ENCODE data around the gene FMNL1.
"Not testable (repeated sequence)": the region's sequence is repeated elsewhere in the genome, so short reads cannot be mapped to it uniquely, and the experiment has no call there.

The FMNL1 gene

GRCh38 chr17:45253237-45253636, 31.6 kb downstream of the FMNL1 start:
- not testable (repeated sequence) for H3K27me3 ChIP-seq (ENCODE audit: low read depth, low read length); H3K4me3 ChIP-seq (ENCODE audit: low read depth in 1 of 2, low read length in 2 of 2); H3K27ac ChIP-seq (ENCODE audit: low read length); H3K36me3 ChIP-seq (ENCODE audit: control insufficient read depth in 1 of 2, insufficient read depth in 2 of 2, low read length in 2 of 2); H3K9me3 ChIP-seq (ENCODE audit: control insufficient read depth in 1 of 2, low read length in 2 of 2); H3K4me1 ChIP-seq (ENCODE audit: control insufficient read depth in 1 of 2, insufficient read depth in 2 of 2, low read length in 2 of 2)

- Histone ChIP-seq H3K4me3 (ENCODE audit: low read depth in 1 of 2, low read length in 2 of 2) (no peak overlapping the region), H3K27me3 (ENCODE audit: low read depth, low read length) (no peaks in the 10 kb centered on the region), H3K36me3 (ENCODE audit: control insufficient read depth in 1 of 2, insufficient read depth in 2 of 2, low read length in 2 of 2) (no peaks in the 10 kb centered on the region), H3K9me3 (ENCODE audit: control insufficient read depth in 1 of 2, low read length in 2 of 2) (no peaks in the 10 kb centered on the region), H3K4me1 (ENCODE audit: control insufficient read depth in 1 of 2, insufficient read depth in 2 of 2, low read length in 2 of 2) (no peaks in the 10 kb centered on the region), H3K27ac (ENCODE audit: low read length) (no peak overlapping the region)
These were observed 32.2 kb downstream of the FMNL1 start for GRCh38 chr17:45253879-45254278.

GRCh38 chr17:45255358-45255757, 33.7 kb downstream of the FMNL1 start:
- Histone ChIP-seq H3K4me1 (ENCODE audit: control insufficient read depth in 1 of 2, insufficient read depth in 2 of 2, low read length in 2 of 2) (no peaks in the 10 kb centered on the region), H3K27ac (ENCODE audit: low read length) (no peak overlapping the region), H3K4me3 (ENCODE audit: low read depth in 1 of 2, low read length in 2 of 2) (no peak overlapping the region), H3K27me3 (ENCODE audit: low read depth, low read length) (no peaks in the 10 kb centered on the region), H3K9me3 (ENCODE audit: control insufficient read depth in 1 of 2, low read length in 2 of 2) (no peaks in the 10 kb centered on the region), H3K36me3 (ENCODE audit: control insufficient read depth in 1 of 2, insufficient read depth in 2 of 2, low read length in 2 of 2) (no peaks in the 10 kb centered on the region)

- Histone ChIP-seq H3K27me3 (ENCODE audit: low read depth, low read length) (no peaks in the 10 kb centered on the region), H3K4me3 (ENCODE audit: low read depth in 1 of 2, low read length in 2 of 2) (no peak overlapping the region), H3K36me3 (ENCODE audit: control insufficient read depth in 1 of 2, insufficient read depth in 2 of 2, low read length in 2 of 2) (no peaks in the 10 kb centered on the region), H3K27ac (ENCODE audit: low read length) (no peak overlapping the region), H3K4me1 (ENCODE audit: control insufficient read depth in 1 of 2, insufficient read depth in 2 of 2, low read length in 2 of 2) (peaks cover 0 to 1% of the 10 kb centered on the region in 2 donors), H3K9me3 (ENCODE audit: control insufficient read depth in 1 of 2, low read length in 2 of 2) (no peaks in the 10 kb centered on the region)
These were observed 34.7 kb downstream of the FMNL1 start for GRCh38 chr17:45256114-45256966.

GRCh38 chr17:45257115-45257514, 35.4 kb downstream of the FMNL1 start:
- Histone ChIP-seq H3K4me3 (ENCODE audit: low read depth in 1 of 2, low read length in 2 of 2) (no peak overlapping the region), H3K9me3 (ENCODE audit: control insufficient read depth in 1 of 2, low read length in 2 of 2) (no peaks in the 10 kb centered on the region), H3K27ac (ENCODE audit: low read length) (no peak overlapping the region), H3K4me1 (ENCODE audit: control insufficient read depth in 1 of 2, insufficient read depth in 2 of 2, low read length in 2 of 2) (peaks cover 0 to 7% of the 10 kb centered on the region in 2 donors), H3K36me3 (ENCODE audit: control insufficient read depth in 1 of 2, insufficient read depth in 2 of 2, low read length in 2 of 2) (no peaks in the 10 kb centered on the region), H3K27me3 (ENCODE audit: low read depth, low read length) (no peaks in the 10 kb centered on the region)

GRCh38 chr17:45258981-45259380, 37.3 kb downstream of the FMNL1 start:
- no peak overlapping the region for H3K4me3 ChIP-seq (ENCODE audit: low read depth in 1 of 2, low read length in 2 of 2)
- H3K9me3 ChIP-seq (ENCODE audit: control insufficient read depth in 1 of 2, low read length in 2 of 2): no peaks in the 10 kb centered on the region
- no peak overlapping the region for H3K27ac ChIP-seq (ENCODE audit: low read length)
- peaks cover 13 to 18% of the 10 kb centered on the region in 2 donors for H3K4me1 ChIP-seq (ENCODE audit: control insufficient read depth in 1 of 2, insufficient read depth in 2 of 2, low read length in 2 of 2)
- peaks cover 3 to 8% of the 10 kb centered on the region in 2 donors for H3K36me3 ChIP-seq (ENCODE audit: control insufficient read depth in 1 of 2, insufficient read depth in 2 of 2, low read length in 2 of 2)
- H3K27me3 ChIP-seq (ENCODE audit: low read depth, low read length): no peaks in the 10 kb centered on the region

GRCh38 chr17:45260204-45260783, 38.6 kb downstream of the FMNL1 start:
- Histone ChIP-seq H3K4me1 (ENCODE audit: control insufficient read depth in 1 of 2, insufficient read depth in 2 of 2, low read length in 2 of 2) (peaks cover 13 to 18% of the 10 kb centered on the region in 2 donors), H3K27ac (ENCODE audit: low read length) (no peak overlapping the region), H3K36me3 (ENCODE audit: control insufficient read depth in 1 of 2, insufficient read depth in 2 of 2, low read length in 2 of 2) (peaks cover 16 to 21% of the 10 kb centered on the region in 2 donors), H3K27me3 (ENCODE audit: low read depth, low read length) (no peaks in the 10 kb centered on the region), H3K9me3 (ENCODE audit: control insufficient read depth in 1 of 2, low read length in 2 of 2) (no peaks in the 10 kb centered on the region), H3K4me3 (ENCODE audit: low read depth in 1 of 2, low read length in 2 of 2) (no peak overlapping the region)

GRCh38 chr17:45261577-45262515, 40.2 kb downstream of the FMNL1 start, which contains the start of gene SPATA32:
TSS of gene SPATA32 (minus strand) at chr17:45262094. CDS start at chr17:45262016, 78 bp downstream.
- Histone ChIP-seq H3K27me3 (ENCODE audit: low read depth, low read length) (no peaks in the 10 kb centered on the region), H3K4me1 (ENCODE audit: control insufficient read depth in 1 of 2, insufficient read depth in 2 of 2, low read length in 2 of 2) (peaks cover 13 to 18% of the 10 kb centered on the region in 2 donors), H3K27ac (ENCODE audit: low read length) (no peak within 1 kb of the TSS), H3K4me3 (ENCODE audit: low read depth in 1 of 2, low read length in 2 of 2) (peak within 1 kb of the TSS; percentile 50 to 74), H3K9me3 (ENCODE audit: control insufficient read depth in 1 of 2, low read length in 2 of 2) (no peaks in the 10 kb centered on the region), H3K36me3 (ENCODE audit: control insufficient read depth in 1 of 2, insufficient read depth in 2 of 2, low read length in 2 of 2) (peaks cover 29 to 33% of the 10 kb centered on the region in 2 donors)

GRCh38 chr17:45262516-45263476, 41.1 kb downstream of the FMNL1 start:
- H3K4me3 ChIP-seq (ENCODE audit: low read depth in 1 of 2, low read length in 2 of 2): peak overlapping the region; percentile 50 to 74
- no peak overlapping the region for H3K27ac ChIP-seq (ENCODE audit: low read length)
- no peaks in the 10 kb centered on the region for H3K9me3 ChIP-seq (ENCODE audit: control insufficient read depth in 1 of 2, low read length in 2 of 2)
- H3K36me3 ChIP-seq (ENCODE audit: control insufficient read depth in 1 of 2, insufficient read depth in 2 of 2, low read length in 2 of 2): peaks cover 38 to 41% of the 10 kb centered on the region in 2 donors
- H3K27me3 ChIP-seq (ENCODE audit: low read depth, low read length): no peaks in the 10 kb centered on the region
- H3K4me1 ChIP-seq (ENCODE audit: control insufficient read depth in 1 of 2, insufficient read depth in 2 of 2, low read length in 2 of 2): peaks cover 13 to 18% of the 10 kb centered on the region in 2 donors

- Histone ChIP-seq H3K36me3 (ENCODE audit: control insufficient read depth in 1 of 2, insufficient read depth in 2 of 2, low read length in 2 of 2) (peaks cover 45 to 47% of the 10 kb centered on the region in 2 donors), H3K9me3 (ENCODE audit: control insufficient read depth in 1 of 2, low read length in 2 of 2) (no peaks in the 10 kb centered on the region), H3K4me3 (ENCODE audit: low read depth in 1 of 2, low read length in 2 of 2) (no peak overlapping the region), H3K4me1 (ENCODE audit: control insufficient read depth in 1 of 2, insufficient read depth in 2 of 2, low read length in 2 of 2) (peaks cover 13 to 18% of the 10 kb centered on the region in 2 donors), H3K27me3 (ENCODE audit: low read depth, low read length) (no peaks in the 10 kb centered on the region), H3K27ac (ENCODE audit: low read length) (no peak overlapping the region)
These were observed 41.8 kb downstream of the FMNL1 start for GRCh38 chr17:45263477-45263860.

Data from muscle layer of duodenum (tissue), 2 donors.